ENCODE data around the gene ACSL3. TPM values are rescaled to one million over a fixed set of nuclear protein-coding genes. Genes with fewer than 3 reads are reported as not detected.
"Not testable (repeated sequence)": the region's sequence is repeated elsewhere in the genome, so short reads cannot be mapped to it uniquely, and the experiment has no call there.

ACSL3 gene
- total RNA-seq, 1 donor from 2014 or later: 50.3 TPM

GRCh38 chr2:222982010-222982908 lies 121.4 kb downstream of the ACSL3 start:
- DNase-seq (ENCODE audit: missing footprints): no peak
- intact Hi-C loops (cut with DNase I): no loop called here

GRCh38 chr2:222982909-222983265 lies 122.1 kb downstream of the ACSL3 start:
- no peak for ATAC-seq
- intact Hi-C loops (cut with DNase I): no loop called here
- no peak for DNase-seq (ENCODE audit: missing footprints)

More at GRCh38 chr2:222982010-222982908, 121.4 kb downstream of the ACSL3 start:
- peak; percentile 93 for ATAC-seq

GRCh38 chr2:222984908-222985307 lies 124.1 kb downstream of the ACSL3 start:
- DNase-seq (ENCODE audit: missing footprints) (no peak), ATAC-seq (no peak)
- intact Hi-C loops (cut with DNase I): no loop called here

- intact Hi-C loops (cut with DNase I): no loop called here
- ATAC-seq (no peak), DNase-seq (ENCODE audit: missing footprints) (no peak)
These were observed 128.6 kb downstream of the ACSL3 start for GRCh38 chr2:222989431-222989830.

- intact Hi-C loops (cut with DNase I); ATAC-seq; DNase-seq (ENCODE audit: missing footprints): not testable (repeated sequence)
These were observed 129.4 kb downstream of the ACSL3 start for GRCh38 chr2:222990206-222990605.

- ATAC-seq (no peak), DNase-seq (ENCODE audit: missing footprints) (no peak)
- intact Hi-C loops (cut with DNase I): loop anchor here (2.0 kb wide), 1 partner anchor 63 kb away; no protein-coding TSS in a partner anchor
These were observed 131.3 kb downstream of the ACSL3 start for GRCh38 chr2:222992137-222992536.

Other genes starting within 250 kb of the ACSL3 start
- 19.0 TPM for gene FARSB, start 204.9 kb upstream of the ACSL3 start, total RNA-seq
- 0.38 TPM for gene MOGAT1, start 189.4 kb upstream of the ACSL3 start, total RNA-seq
- gene KCNE4, start 191.2 kb downstream of the ACSL3 start, total RNA-seq: 3.6 TPM